Natural killer cell treated with Interleukin-12 subunit alpha and Interleukin-12 subunit beta and Interleukin-15 and Interleukin-18, amount 100 ng/mL, for 72 hours (primary cell): ENCODE measurements around the gene PRDM16. TPM values are rescaled to one million over a fixed set of nuclear protein-coding genes. Genes with fewer than 3 reads are reported as not detected.

Source experiments
- ATAC-seq, 2 donors: fragments of 150-1000 bp; cut with Tn5 transposase in 1 of 2; sonication (Bioruptor Pico), chemical (Tn5 transposase) in 1 of 2; 2 replicates each; pipeline ENCODE4 v1.10.0; 2021
- DNase-seq: peaks from one replicate; pipeline ENCODE4 v3.0.0; 2022; ENCODE audit warnings: low spot score
- H3K27ac Mint-ChIP-seq, 2 donors: 1 replicate in 1 of 2; 2 replicates in 1 of 2; pipeline ENCODE4 v1.8.0; 2022; ENCODE audit warnings: mixed read lengths in 2 of 2, mild to moderate bottlenecking in 1 of 2, moderate library complexity in 1 of 2
- H3K27me3 Mint-ChIP-seq, 2 donors: 1 replicate in 1 of 2; 2 replicates in 1 of 2; pipeline ENCODE4 v1.8.0; 2022; ENCODE audit warnings: mixed read lengths in 2 of 2
- H3K36me3 Mint-ChIP-seq: one replicate; pipeline ENCODE4 v1.8.0; 2022; ENCODE audit warnings: mixed read lengths
- H3K4me1 Mint-ChIP-seq, 2 donors: 1 replicate in 1 of 2; 2 replicates in 1 of 2; pipeline ENCODE4 v1.8.0; 2022; ENCODE audit warnings: low read depth in 2 of 2, mixed read lengths in 2 of 2, mild to moderate bottlenecking in 1 of 2
- H3K4me3 Mint-ChIP-seq: one replicate; pipeline ENCODE4 v1.8.0; 2022; ENCODE audit warnings: mixed read lengths
- H3K9me3 Mint-ChIP-seq: 2 replicates; pipeline ENCODE4 v1.8.0; 2022; ENCODE audit warnings: mixed read lengths
- total RNA-seq, 2 donors: library from RNA; stranded (reverse); gene quantifications; one replicate each; pipeline ENCODE4 v1.2.3, GENCODE V29; 2022

Gene PRDM16
- total RNA-seq, 2 donors from 2014 or later: not detected

- no peak overlapping the region for H3K27ac Mint-ChIP-seq
- H3K4me3 Mint-ChIP-seq: no peak overlapping the region
- peaks cover 7 to 11% of the 10 kb centered on the region in 2 donors for H3K27me3 Mint-ChIP-seq
- H3K4me1 Mint-ChIP-seq: peaks cover 0 to 2% of the 10 kb centered on the region in 2 donors
- no peaks in the 10 kb centered on the region for H3K9me3 Mint-ChIP-seq
- peaks cover 4% of the 10 kb centered on the region for H3K36me3 Mint-ChIP-seq
- ATAC-seq: no peak
- DNase-seq: no peak
Observed at GRCh38 chr1:3349161-3349967, 280.4 kb downstream of the PRDM16 start.

GRCh38 chr1:3349968-3350299 lies 280.9 kb downstream of the PRDM16 start:
- Mint-ChIP-seq H3K36me3 (no peaks in the 10 kb centered on the region), H3K27ac (no peak overlapping the region), H3K4me1 (peaks cover 0 to 2% of the 10 kb centered on the region in 2 donors), H3K27me3 (peaks cover 7 to 10% of the 10 kb centered on the region in 2 donors), H3K9me3 (no peaks in the 10 kb centered on the region), H3K4me3 (no peak overlapping the region)
- DNase-seq (no peak), ATAC-seq (no peak)

- peaks cover 0 to 2% of the 10 kb centered on the region in 2 donors for H3K4me1 Mint-ChIP-seq
- H3K9me3 Mint-ChIP-seq: no peaks in the 10 kb centered on the region
- peaks cover 7 to 10% of the 10 kb centered on the region in 2 donors for H3K27me3 Mint-ChIP-seq
- H3K27ac Mint-ChIP-seq: no peak overlapping the region
- ATAC-seq: no peak
- H3K36me3 Mint-ChIP-seq: no peaks in the 10 kb centered on the region
- H3K4me3 Mint-ChIP-seq: no peak overlapping the region
- no peak for DNase-seq
Observed at GRCh38 chr1:3350506-3351261, 281.7 kb downstream of the PRDM16 start.

GRCh38 chr1:3351449-3352298 lies 282.7 kb downstream of the PRDM16 start:
- ATAC-seq (no peak), DNase-seq (no peak)
- Mint-ChIP-seq H3K36me3 (no peaks in the 10 kb centered on the region), H3K4me1 (peaks cover 0 to 2% of the 10 kb centered on the region in 2 donors), H3K4me3 (no peak overlapping the region), H3K27me3 (peaks cover 7% of the 10 kb centered on the region in 2 donors), H3K9me3 (no peaks in the 10 kb centered on the region), H3K27ac (no peak overlapping the region)

GRCh38 chr1:3352299-3352951 lies 283.4 kb downstream of the PRDM16 start:
- Mint-ChIP-seq H3K27ac (no peak overlapping the region), H3K27me3 (peaks cover 7% of the 10 kb centered on the region in 2 donors), H3K9me3 (no peaks in the 10 kb centered on the region), H3K4me3 (no peak overlapping the region), H3K36me3 (no peaks in the 10 kb centered on the region), H3K4me1 (peaks cover 0 to 3% of the 10 kb centered on the region in 2 donors)
- DNase-seq (no peak), ATAC-seq (no peak)

GRCh38 chr1:3352952-3353331 lies 283.9 kb downstream of the PRDM16 start:
- H3K36me3 Mint-ChIP-seq: no peaks in the 10 kb centered on the region
- H3K4me1 Mint-ChIP-seq: peaks cover 0 to 5% of the 10 kb centered on the region in 2 donors
- no peak overlapping the region for H3K27ac Mint-ChIP-seq
- ATAC-seq: no peak
- H3K27me3 Mint-ChIP-seq: peaks cover 7% of the 10 kb centered on the region in 2 donors
- no peaks in the 10 kb centered on the region for H3K9me3 Mint-ChIP-seq
- DNase-seq: no peak
- H3K4me3 Mint-ChIP-seq: no peak overlapping the region

- ATAC-seq (no peak), DNase-seq (no peak)
- H3K9me3 Mint-ChIP-seq: no peaks in the 10 kb centered on the region
- no peak overlapping the region for H3K4me3 Mint-ChIP-seq
- H3K4me1 Mint-ChIP-seq: peaks cover 0 to 5% of the 10 kb centered on the region in 2 donors
- no peak overlapping the region for H3K27ac Mint-ChIP-seq
- H3K36me3 Mint-ChIP-seq: no peaks in the 10 kb centered on the region
- peaks cover 7% of the 10 kb centered on the region in 2 donors for H3K27me3 Mint-ChIP-seq
Observed at GRCh38 chr1:3353876-3354275, 284.9 kb downstream of the PRDM16 start.

- H3K27ac Mint-ChIP-seq: no peak overlapping the region
- H3K4me3 Mint-ChIP-seq: no peak overlapping the region
- H3K27me3 Mint-ChIP-seq: peaks cover 6 to 7% of the 10 kb centered on the region in 2 donors
- H3K9me3 Mint-ChIP-seq: no peaks in the 10 kb centered on the region
- peaks cover 0 to 5% of the 10 kb centered on the region in 2 donors for H3K4me1 Mint-ChIP-seq
- no peaks in the 10 kb centered on the region for H3K36me3 Mint-ChIP-seq
- no peak for DNase-seq
- ATAC-seq: no peak
Observed at GRCh38 chr1:3355089-3355488, 286.1 kb downstream of the PRDM16 start.

- no peaks in the 10 kb centered on the region for H3K9me3 Mint-ChIP-seq
- DNase-seq (no peak), ATAC-seq (no peak)
- H3K4me1 Mint-ChIP-seq: peaks cover under 1 to 5% of the 10 kb centered on the region in 2 donors
- H3K4me3 Mint-ChIP-seq: no peak overlapping the region
- no peaks in the 10 kb centered on the region for H3K36me3 Mint-ChIP-seq
- H3K27me3 Mint-ChIP-seq: peaks cover 3 to 8% of the 10 kb centered on the region in 2 donors
- no peak overlapping the region for H3K27ac Mint-ChIP-seq
Observed at GRCh38 chr1:3355894-3356826, 287.2 kb downstream of the PRDM16 start.

GRCh38 chr1:3356827-3357460 lies 287.9 kb downstream of the PRDM16 start:
- H3K4me1 Mint-ChIP-seq: peaks cover 7 to 11% of the 10 kb centered on the region in 2 donors
- no peaks in the 10 kb centered on the region for H3K9me3 Mint-ChIP-seq
- H3K27me3 Mint-ChIP-seq: peaks cover 9 to 16% of the 10 kb centered on the region in 2 donors
- no peaks in the 10 kb centered on the region for H3K36me3 Mint-ChIP-seq
- DNase-seq (no peak), ATAC-seq (no peak)
- no peak overlapping the region for H3K27ac Mint-ChIP-seq
- no peak overlapping the region for H3K4me3 Mint-ChIP-seq

- Mint-ChIP-seq H3K4me1 (peaks cover 7 to 8% of the 10 kb centered on the region in 2 donors), H3K36me3 (no peaks in the 10 kb centered on the region), H3K9me3 (no peaks in the 10 kb centered on the region), H3K27me3 (peaks cover 8 to 14% of the 10 kb centered on the region in 2 donors), H3K27ac (no peak overlapping the region), H3K4me3 (no peak overlapping the region)
- DNase-seq: no peak
- ATAC-seq: no peak
Observed at GRCh38 chr1:3357526-3358297, 288.7 kb downstream of the PRDM16 start.
